ENCODE results near the gene TRAPPC10. TPM values are rescaled to one million over a fixed set of nuclear protein-coding genes. Genes with fewer than 3 reads are reported as not detected.

Gene TRAPPC10
- total and polyA plus RNA-seq, 2 of the 8 experiments (the other 6 are each of a cell fraction or from before 2014, with no cell fraction given), result 18.5 to 29.8 TPM

- TF ChIP-seq ASH2L (IDR thresholded peaks at IDR 0.05; ENCODE audit: low read length) (no peak), RNF2 (IDR thresholded peaks at IDR 0.05; ENCODE audit: borderline replicate concordance, low read depth, low read length, missing control alignments, poor library complexity, severe bottlenecking) (no peak), SIRT6 (IDR thresholded peaks at IDR 0.05; ENCODE audit: low read length) (no peak)
Observed at GRCh38 chr21:44024887-44025353, 12.8 kb downstream of the TRAPPC10 start (continued).
